Measurements from ENCODE around the gene TMEM259.

The TMEM259 gene

GRCh38 chr19:964761-965694 is 55.9 kb downstream of the TMEM259 start:
- H3K9me3 ChIP-seq (ENCODE audit: low read length) = no peaks in the 10 kb centered on the region
- no peaks in the 10 kb centered on the region for H3F3A ChIP-seq (ENCODE audit: insufficient read depth, low read length)
- no peak overlapping the region for H3K9ac ChIP-seq (ENCODE audit: low read length)
- H3K4me2 ChIP-seq (ENCODE audit: low read length) = no peak overlapping the region
- H2AFZ ChIP-seq (ENCODE audit: low read length) = no peak overlapping the region
- H3K79me2 ChIP-seq (ENCODE audit: insufficient read depth, low read length) = no peaks in the 10 kb centered on the region
- no peaks in the 10 kb centered on the region for H3K9me2 ChIP-seq (ENCODE audit: low read depth, low read length)
- H3K4me3 ChIP-seq (ENCODE audit: low read depth, low read length, poor library complexity, severe bottlenecking) = no peak overlapping the region
- TF ChIP-seq EZH2 (IDR thresholded peaks at IDR 0.05; ENCODE audit: borderline replicate concordance, low read length) = no peak
- no peak for TF ChIP-seq CTCF (IDR thresholded peaks at IDR 0.05; ENCODE audit: low read length)
- no peaks in the 10 kb centered on the region for H4K20me1 ChIP-seq (ENCODE audit: insufficient read depth, low read length)
- H3K4me1 ChIP-seq (ENCODE audit: insufficient read depth, low read length, severe bottlenecking) = no peaks in the 10 kb centered on the region
- 0 out of 2 replicates have a peak, but pooled peaks cover 15% of the 10 kb centered on the region for H3K27me3 ChIP-seq (ENCODE audit: insufficient read depth, low read length)
- no peak overlapping the region for H3K27ac ChIP-seq (ENCODE audit: low read depth, low read length, poor library complexity, severe bottlenecking)
- H3K36me3 ChIP-seq (ENCODE audit: insufficient read depth, low read length) = no peaks in the 10 kb centered on the region

DNA sequence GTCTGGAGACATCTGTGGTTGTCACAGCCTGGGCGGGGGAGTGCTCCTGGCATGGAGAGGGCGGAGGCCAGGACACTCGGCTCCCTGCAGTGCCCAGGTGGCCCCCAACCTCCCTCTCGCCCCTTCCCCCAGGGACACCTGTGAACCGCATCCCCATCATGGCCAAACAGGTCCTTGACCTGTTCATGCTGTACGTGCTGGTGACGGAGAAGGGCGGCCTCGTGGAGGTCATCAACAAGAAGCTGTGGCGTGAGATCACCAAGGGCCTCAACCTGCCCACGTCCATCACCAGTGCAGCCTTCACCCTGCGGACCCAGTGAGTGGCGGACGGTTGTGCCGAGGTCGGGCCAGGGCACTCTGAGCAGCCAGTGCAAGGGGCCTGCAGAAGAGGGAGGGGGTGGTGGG is 56.8 kb downstream of the TMEM259 start:
- no peaks in the 10 kb centered on the region for H3K79me2 ChIP-seq (ENCODE audit: insufficient read depth, low read length)
- no peaks in the 10 kb centered on the region for H3K36me3 ChIP-seq (ENCODE audit: insufficient read depth, low read length)
- no peak overlapping the region for H3K9ac ChIP-seq (ENCODE audit: low read length)
- H3K9me2 ChIP-seq (ENCODE audit: low read depth, low read length) = no peaks in the 10 kb centered on the region
- H3F3A ChIP-seq (ENCODE audit: insufficient read depth, low read length) = no peaks in the 10 kb centered on the region
- H2AFZ ChIP-seq (ENCODE audit: low read length) = no peak overlapping the region
- no peak overlapping the region for H3K4me3 ChIP-seq (ENCODE audit: low read depth, low read length, poor library complexity, severe bottlenecking)
- no peak overlapping the region for H3K4me2 ChIP-seq (ENCODE audit: low read length)
- TF ChIP-seq CTCF (IDR thresholded peaks at IDR 0.05; ENCODE audit: low read length) (no peak), EZH2 (IDR thresholded peaks at IDR 0.05; ENCODE audit: borderline replicate concordance, low read length) (no peak)
- H3K4me1 ChIP-seq (ENCODE audit: insufficient read depth, low read length, severe bottlenecking) = no peaks in the 10 kb centered on the region
- no peaks in the 10 kb centered on the region for H3K9me3 ChIP-seq (ENCODE audit: low read length)
- 0 out of 2 replicates have a peak, but pooled peaks cover 15% of the 10 kb centered on the region for H3K27me3 ChIP-seq (ENCODE audit: insufficient read depth, low read length)
- H3K27ac ChIP-seq (ENCODE audit: low read depth, low read length, poor library complexity, severe bottlenecking) = no peak overlapping the region
- no peaks in the 10 kb centered on the region for H4K20me1 ChIP-seq (ENCODE audit: insufficient read depth, low read length)

DNA sequence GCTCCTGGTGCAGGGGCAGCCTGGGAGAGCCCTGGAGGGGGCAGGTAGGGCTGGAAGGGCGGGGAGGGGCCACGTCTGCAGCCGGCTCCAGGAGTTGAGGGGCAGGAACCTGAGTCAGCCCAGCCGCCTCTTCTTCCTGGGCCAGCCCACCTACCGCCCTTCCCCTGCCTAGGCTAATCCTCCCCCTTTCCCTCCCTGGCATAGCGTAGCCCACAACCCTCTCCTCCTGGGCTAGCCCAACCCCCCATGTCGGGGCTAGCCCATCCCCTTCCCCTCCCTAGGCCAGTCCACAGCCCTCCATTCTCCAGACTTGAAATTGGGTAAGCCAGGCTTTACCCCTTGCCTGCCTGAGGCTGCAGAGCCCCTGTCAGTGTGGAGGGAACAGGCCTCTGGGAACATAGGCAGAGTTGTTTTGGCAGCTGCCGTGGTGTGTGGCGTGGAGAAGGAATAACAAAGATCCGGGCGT is 57.4 kb downstream of the TMEM259 start:
- H3K36me3 ChIP-seq (ENCODE audit: insufficient read depth, low read length) = no peaks in the 10 kb centered on the region

More for the DNA sequence above, 57.4 kb downstream of the TMEM259 start:
- Histone ChIP-seq H3K27me3 (ENCODE audit: insufficient read depth, low read length) (0 out of 2 replicates have a peak, but pooled peaks cover 15% of the 10 kb centered on the region), H3K9ac (ENCODE audit: low read length) (no peak overlapping the region), H3K9me2 (ENCODE audit: low read depth, low read length) (no peaks in the 10 kb centered on the region), H3K4me1 (ENCODE audit: insufficient read depth, low read length, severe bottlenecking) (no peaks in the 10 kb centered on the region), H3F3A (ENCODE audit: insufficient read depth, low read length) (no peaks in the 10 kb centered on the region), H4K20me1 (ENCODE audit: insufficient read depth, low read length) (no peaks in the 10 kb centered on the region), H2AFZ (ENCODE audit: low read length) (no peak overlapping the region), H3K27ac (ENCODE audit: low read depth, low read length, poor library complexity, severe bottlenecking) (no peak overlapping the region), H3K79me2 (ENCODE audit: insufficient read depth, low read length) (no peaks in the 10 kb centered on the region), H3K4me2 (ENCODE audit: low read length) (no peak overlapping the region), H3K4me3 (ENCODE audit: low read depth, low read length, poor library complexity, severe bottlenecking) (no peak overlapping the region), H3K9me3 (ENCODE audit: low read length) (no peaks in the 10 kb centered on the region)
- TF ChIP-seq EZH2 (IDR thresholded peaks at IDR 0.05; ENCODE audit: borderline replicate concordance, low read length) (no peak), CTCF (IDR thresholded peaks at IDR 0.05; ENCODE audit: low read length) (no peak)
